Activated CD4-positive, alpha-beta memory T cell treated with anti-CD3 and anti-CD28 coated beads for 36 hours (primary cell): ENCODE data around the gene RIPOR2. TPM values are rescaled to one million over a fixed set of nuclear protein-coding genes. Genes with fewer than 3 reads are reported as not detected.
A peak's percentile ranks its signal among the peaks of the same experiment; 100 is the strongest.

ENCODE experiments used
- CTCF ChIA-PET: fragments of 350-600 bp; sonication (Branson Sonifier 250); formaldehyde crosslinking; loops from one replicate; lab custom pipeline; 2021; ENCODE audit warnings: antibody characterized with exemption, inconsistent platforms; lab: Charles Lee
- POLR2A ChIA-PET: fragments of 350-600 bp; sonication (Branson Sonifier 250); formaldehyde crosslinking; loops from one replicate; lab custom pipeline; 2021; ENCODE audit warnings: antibody characterized with exemption; lab: Charles Lee
- DNase-seq: peaks from one replicate; pipeline ENCODE4 v3.0.0-alpha.2; 2020
- H3K27ac Mint-ChIP-seq: one replicate; pipeline ENCODE4 v1.8.0; 2021; ENCODE audit warnings: mixed read lengths
- H3K27me3 Mint-ChIP-seq: one replicate; pipeline ENCODE4 v1.8.0; 2021; ENCODE audit warnings: mixed read lengths
- H3K36me3 Mint-ChIP-seq: one replicate; pipeline ENCODE4 v1.8.0; 2021; ENCODE audit warnings: mixed read lengths
- H3K4me1 Mint-ChIP-seq: one replicate; pipeline ENCODE4 v1.8.0; 2021; ENCODE audit warnings: low read depth, mixed read lengths
- H3K4me3 Mint-ChIP-seq: one replicate; pipeline ENCODE4 v1.8.0; 2021; ENCODE audit warnings: mild to moderate bottlenecking, mixed read lengths
- H3K9me3 Mint-ChIP-seq: one replicate; pipeline ENCODE4 v1.8.0; 2021; ENCODE audit warnings: mixed read lengths
- intact Hi-C: fragments of 100-400 bp; cut with micrococcal nuclease; formaldehyde crosslinking; loops from one replicate; pipeline ENCODE4 v1.15.1; 2023
- total RNA-seq, 2 experiments: library from RNA; stranded (reverse); gene quantifications; one replicate each; pipeline ENCODE4 v1.2.3, GENCODE V29; 2021

Gene RIPOR2
- total RNA-seq, 2 experiments from 2014 or later: 64.5 to 68.7 TPM

DNA sequence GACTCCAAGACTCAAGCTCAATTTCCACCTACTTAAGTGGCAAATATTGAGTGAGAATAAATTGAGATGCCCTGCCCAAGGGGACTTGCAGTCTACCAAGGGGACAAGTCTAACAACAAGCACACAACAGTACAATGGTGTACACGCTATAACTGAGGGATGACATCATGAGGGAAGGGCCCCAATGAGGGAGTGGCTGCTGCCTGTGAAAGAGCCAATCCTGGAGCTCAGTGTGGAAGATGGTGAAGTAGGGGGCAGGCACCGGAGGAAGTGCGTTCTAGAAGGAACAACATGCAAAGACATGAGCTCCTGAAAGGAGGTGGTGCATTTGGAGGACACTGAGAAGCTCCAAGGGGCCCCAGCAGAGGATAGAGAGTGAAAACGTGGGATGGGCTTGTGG, 90.2 kb downstream of the RIPOR2 start:
- intact Hi-C loops: no loop called here
- Mint-ChIP-seq H3K4me1 (peaks cover 56% of the 10 kb centered on the region), H3K36me3 (peaks cover 56% of the 10 kb centered on the region), H3K4me3 (no peak overlapping the region), H3K9me3 (no peaks in the 10 kb centered on the region), H3K27me3 (no peaks in the 10 kb centered on the region), H3K27ac (peak overlapping the region; percentile 46)
- ChIA-PET CTCF (interaction anchor here (1.8 to 2.4 kb wide), 2 partner anchors 146 to 225 kb away, joined by 6 to 11 read pairs; no protein-coding TSS in a partner anchor), POLR2A (no interaction called here)
- no peak for DNase-seq

DNA sequence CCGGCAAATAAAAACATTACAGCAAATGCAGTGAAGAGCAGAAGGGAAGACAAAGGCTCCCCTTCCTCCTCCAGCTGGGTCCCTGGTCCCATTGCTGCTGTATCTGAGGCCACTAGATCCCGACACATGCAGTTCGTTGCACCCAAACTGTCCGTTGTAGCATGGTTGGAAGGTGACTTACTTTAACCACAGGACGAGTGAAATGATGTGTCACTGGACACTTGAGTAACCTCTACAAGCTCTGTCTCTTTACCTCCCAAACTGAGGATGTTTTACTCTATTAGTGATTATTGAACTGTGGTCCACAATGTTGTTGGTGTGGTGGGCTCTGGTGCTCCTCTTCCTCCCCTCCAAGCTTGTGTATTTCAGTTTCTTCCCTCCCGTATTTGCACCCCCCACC, 90.9 kb downstream of the RIPOR2 start:
- Mint-ChIP-seq H3K9me3 (no peaks in the 10 kb centered on the region), H3K36me3 (peaks cover 51% of the 10 kb centered on the region), H3K4me1 (peaks cover 58% of the 10 kb centered on the region), H3K4me3 (no peak overlapping the region), H3K27ac (peak overlapping the region; percentile 46), H3K27me3 (no peaks in the 10 kb centered on the region)
- intact Hi-C loops: no loop called here
- CTCF ChIA-PET: interaction anchor here (0.7 to 2.4 kb wide), 4 partner anchors 101 to 264 kb away, joined by 3 to 11 read pairs (median 4); no protein-coding TSS in a partner anchor
- DNase-seq: no peak
- POLR2A ChIA-PET: no interaction called here

DNA sequence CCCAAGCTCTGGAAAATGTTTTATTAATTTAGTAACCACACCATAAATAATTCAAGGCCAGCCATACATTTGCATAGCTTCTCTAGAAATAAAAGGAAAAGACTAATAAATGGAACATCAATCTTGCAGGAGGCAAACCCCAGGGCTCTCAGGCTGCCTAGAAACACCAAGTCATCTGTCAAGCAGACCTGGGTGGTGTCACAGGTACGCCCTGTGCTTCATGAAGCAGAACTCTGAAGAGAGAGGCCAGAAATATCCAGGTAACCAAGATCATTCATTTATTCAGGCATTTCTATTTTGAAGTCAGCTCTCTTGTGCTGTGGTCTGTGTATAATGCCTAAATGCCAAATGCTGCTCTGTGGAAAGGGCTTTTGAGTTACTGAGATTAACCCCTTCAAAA, 91.7 kb downstream of the RIPOR2 start:
- H3K9me3 Mint-ChIP-seq: no peaks in the 10 kb centered on the region
- no peak overlapping the region for H3K4me3 Mint-ChIP-seq
- ChIA-PET POLR2A (no interaction called here), CTCF (interaction anchor here (0.7 to 2.2 kb wide), 5 partner anchors 102 to 263 kb away, joined by 3 to 8 read pairs (median 3); no protein-coding TSS in a partner anchor)
- peaks cover 53% of the 10 kb centered on the region for H3K36me3 Mint-ChIP-seq
- H3K27me3 Mint-ChIP-seq: no peaks in the 10 kb centered on the region
- no peak for DNase-seq
- H3K27ac Mint-ChIP-seq: peak overlapping the region; percentile 38
- intact Hi-C loops: no loop called here
- H3K4me1 Mint-ChIP-seq: peaks cover 62% of the 10 kb centered on the region

DNA sequence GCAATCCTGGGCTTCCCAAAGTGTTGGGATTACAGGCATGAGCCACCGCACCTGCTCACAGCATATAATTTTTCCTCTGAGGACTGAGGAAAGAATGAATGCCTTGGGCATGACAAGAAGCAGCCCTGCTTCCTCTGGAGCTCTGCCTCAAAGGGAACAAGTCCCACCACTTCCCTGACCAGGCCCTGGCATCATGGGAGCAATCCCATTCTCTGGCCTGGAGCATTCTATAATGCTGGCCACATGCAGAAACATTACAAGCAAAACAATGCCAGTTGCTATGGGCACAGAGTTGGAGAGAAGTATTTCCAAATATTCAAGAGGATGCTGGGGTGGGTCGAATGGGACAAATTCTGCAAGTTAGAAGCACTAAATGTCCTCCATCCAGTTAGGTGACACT, 95.6 kb downstream of the RIPOR2 start:
- ChIA-PET CTCF (interaction anchor here (1.2 to 1.5 kb wide), 3 partner anchors 11 to 177 kb away, joined by 3 read pairs; no protein-coding TSS in a partner anchor), POLR2A (no interaction called here)
- peaks cover 65% of the 10 kb centered on the region for H3K4me1 Mint-ChIP-seq

DNA sequence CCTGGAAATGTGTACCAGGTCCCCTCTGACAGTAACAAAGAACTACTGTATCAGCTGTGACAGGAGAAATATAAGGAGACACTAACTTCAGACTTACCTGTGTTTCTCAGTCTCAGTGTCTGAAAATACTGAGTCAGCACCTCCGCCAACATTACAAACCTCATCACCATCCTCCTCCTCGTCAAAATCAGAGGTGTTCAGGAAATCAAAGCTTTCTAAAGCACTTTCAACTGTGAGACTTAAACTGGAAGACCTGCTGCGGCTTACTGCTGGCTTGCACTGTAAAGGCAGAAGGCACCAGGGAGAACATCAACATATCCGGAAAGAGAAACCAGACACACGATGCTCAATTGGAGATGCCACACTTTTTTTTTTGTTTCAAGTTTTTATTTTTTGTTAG, 96.8 kb downstream of the RIPOR2 start:
- Mint-ChIP-seq H3K9me3 (no peaks in the 10 kb centered on the region), H3K36me3 (peaks cover 47% of the 10 kb centered on the region), H3K27ac (peak overlapping the region; percentile 81), H3K4me1 (peaks cover 69% of the 10 kb centered on the region), H3K4me3 (peak overlapping the region; percentile 20), H3K27me3 (no peaks in the 10 kb centered on the region)
- DNase-seq: peak; percentile 40
- intact Hi-C loops: no loop called here
- CTCF ChIA-PET: interaction anchor here (1.2 kb wide), 1 partner anchor 12 kb away, joined by 3 read pairs; no protein-coding TSS in a partner anchor
- POLR2A ChIA-PET: no interaction called here

More for the DNA sequence above, 95.6 kb downstream of the RIPOR2 start:
- Mint-ChIP-seq H3K27me3 (no peaks in the 10 kb centered on the region), H3K9me3 (no peaks in the 10 kb centered on the region), H3K27ac (peak overlapping the region; percentile 81), H3K36me3 (peaks cover 43% of the 10 kb centered on the region), H3K4me3 (no peak overlapping the region)
- no peak for DNase-seq
- intact Hi-C loops: no loop called here

DNA sequence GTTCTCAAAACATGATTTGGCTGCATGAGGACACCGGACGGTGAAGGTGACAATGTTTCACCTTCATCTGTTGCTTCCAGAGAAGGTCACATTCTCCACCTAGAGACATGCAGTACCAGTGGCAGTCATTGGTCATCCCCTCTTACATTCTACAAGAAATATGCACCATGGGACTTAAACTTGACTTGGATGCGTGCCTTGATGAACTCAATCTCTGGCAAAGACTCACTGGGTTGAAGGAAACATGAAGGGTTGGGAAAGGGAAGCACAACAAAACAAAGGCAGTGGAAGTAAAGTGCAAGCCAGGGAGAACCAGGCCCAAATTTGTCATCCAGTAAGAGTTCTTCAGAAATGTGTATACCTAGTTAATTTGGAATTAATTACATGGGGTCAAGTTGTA, 97.7 kb downstream of the RIPOR2 start:
- H3K9me3 Mint-ChIP-seq: no peaks in the 10 kb centered on the region
- peak overlapping the region; percentile 21 for H3K27ac Mint-ChIP-seq
- H3K4me3 Mint-ChIP-seq: no peak overlapping the region
- H3K36me3 Mint-ChIP-seq: peaks cover 51% of the 10 kb centered on the region
- CTCF ChIA-PET: no interaction called here
- intact Hi-C loops: no loop called here
- H3K27me3 Mint-ChIP-seq: no peaks in the 10 kb centered on the region
- DNase-seq: no peak
- H3K4me1 Mint-ChIP-seq: peaks cover 67% of the 10 kb centered on the region
- POLR2A ChIA-PET: no interaction called here

DNA sequence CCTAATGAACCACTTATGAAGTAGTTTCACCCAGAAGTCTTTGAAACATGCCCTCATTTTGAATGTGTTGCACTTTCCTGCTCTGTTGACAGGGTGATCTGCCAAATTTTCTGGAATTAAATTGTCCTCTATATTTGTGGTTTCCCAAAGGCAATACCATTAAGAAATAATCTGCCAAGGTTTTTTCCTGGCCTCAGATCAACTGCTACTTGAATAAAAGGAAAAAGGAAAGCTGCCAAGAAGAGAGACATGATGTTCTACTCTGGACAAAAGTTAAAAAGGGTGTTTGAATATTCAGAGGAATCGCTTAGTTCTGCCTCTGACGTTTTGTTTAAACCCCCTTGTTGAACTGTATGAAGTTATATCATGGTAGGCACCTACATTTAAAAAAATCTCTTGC, 99.7 kb downstream of the RIPOR2 start:
- no peaks in the 10 kb centered on the region for H3K27me3 Mint-ChIP-seq
- no peak for DNase-seq
- no peak overlapping the region for H3K4me3 Mint-ChIP-seq
- ChIA-PET CTCF (interaction anchor here (1.0 to 1.7 kb wide), 2 partner anchors 156 to 182 kb away, joined by 3 to 5 read pairs; no protein-coding TSS in a partner anchor), POLR2A (no interaction called here)
- intact Hi-C loops: no loop called here
- H3K27ac Mint-ChIP-seq: peak overlapping the region; percentile 39
- peaks cover 49% of the 10 kb centered on the region for H3K36me3 Mint-ChIP-seq
- H3K4me1 Mint-ChIP-seq: peaks cover 71% of the 10 kb centered on the region
- H3K9me3 Mint-ChIP-seq: no peaks in the 10 kb centered on the region

DNA sequence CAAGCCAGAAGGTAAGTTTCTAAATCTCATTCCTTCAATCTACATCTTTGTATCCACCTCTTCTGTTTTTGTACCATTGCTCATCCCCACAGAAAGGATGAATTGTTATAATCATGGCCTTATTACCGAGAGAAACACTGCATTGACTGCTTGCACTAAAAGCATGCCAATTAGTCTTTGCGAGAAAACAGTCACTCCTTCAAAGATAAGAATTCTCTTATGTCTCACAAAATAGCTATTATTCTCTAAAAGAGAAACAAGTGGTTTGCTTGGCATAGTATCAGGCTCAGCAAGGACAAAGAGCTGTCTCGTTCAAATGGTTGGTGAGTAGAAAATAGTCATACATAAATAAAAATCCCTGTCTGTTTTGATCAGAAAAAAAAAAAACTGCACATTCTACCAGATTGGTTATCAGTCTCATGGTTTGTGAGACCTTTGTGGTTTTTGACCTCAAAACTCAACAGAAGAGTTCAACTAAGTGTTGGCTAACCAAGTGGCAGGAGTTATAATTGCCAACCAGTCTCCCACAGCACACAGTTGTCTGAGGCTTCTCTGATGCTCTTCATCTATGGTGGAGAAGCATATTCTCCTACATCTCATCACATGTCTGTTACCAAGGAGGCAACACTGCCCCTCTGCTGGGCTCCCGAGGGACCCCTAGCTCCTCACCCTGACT, 101.9 kb downstream of the RIPOR2 start:
- no peaks in the 10 kb centered on the region for H3K9me3 Mint-ChIP-seq
- H3K27ac Mint-ChIP-seq: peak overlapping the region; percentile 16
- H3K4me3 Mint-ChIP-seq: no peak overlapping the region
- DNase-seq: no peak
- H3K36me3 Mint-ChIP-seq: peaks cover 45% of the 10 kb centered on the region
- H3K27me3 Mint-ChIP-seq: no peaks in the 10 kb centered on the region
- intact Hi-C loops: loop anchor here (5.0 kb wide), 1 partner anchor 57 kb away; no protein-coding TSS in a partner anchor
- ChIA-PET CTCF (interaction anchor here (0.7 to 2.2 kb wide), 4 partner anchors 22 to 193 kb away, joined by 4 to 6 read pairs (median 5); no protein-coding TSS in a partner anchor), POLR2A (no interaction called here)
- H3K4me1 Mint-ChIP-seq: peaks cover 51% of the 10 kb centered on the region

DNA sequence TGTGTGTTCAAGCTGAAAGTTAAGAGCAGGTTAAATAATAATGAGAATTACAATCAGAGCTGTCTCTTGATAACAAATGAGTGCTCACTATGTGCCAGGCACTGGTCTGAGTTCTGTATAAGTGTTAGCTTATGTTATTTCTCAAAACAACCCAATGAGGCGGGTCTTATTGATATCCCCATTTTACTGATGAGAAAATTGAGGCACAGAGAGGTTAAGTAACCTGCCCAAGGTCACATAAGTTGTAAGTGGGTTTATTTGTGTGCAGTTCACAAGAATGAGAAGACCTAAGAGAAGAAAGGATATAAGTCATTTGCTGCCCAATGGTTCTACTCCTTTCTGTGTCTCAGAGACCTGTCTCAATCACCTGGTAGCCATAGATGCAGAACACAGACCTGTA, 103.0 kb downstream of the RIPOR2 start:
- H3K27me3 Mint-ChIP-seq: no peaks in the 10 kb centered on the region
- H3K4me3 Mint-ChIP-seq: no peak overlapping the region
- H3K9me3 Mint-ChIP-seq: no peaks in the 10 kb centered on the region
- peaks cover 48% of the 10 kb centered on the region for H3K4me1 Mint-ChIP-seq
- H3K27ac Mint-ChIP-seq: peak overlapping the region; percentile 72
- intact Hi-C loops: loop anchor here (5.0 kb wide), 1 partner anchor 55 kb away; no protein-coding TSS in a partner anchor
- peaks cover 43% of the 10 kb centered on the region for H3K36me3 Mint-ChIP-seq
- ChIA-PET POLR2A (interaction anchor here (1.5 kb wide), 1 partner anchor 104 kb away, joined by 3 read pairs; no protein-coding TSS in a partner anchor), CTCF (interaction anchor here (0.8 to 2.2 kb wide), 5 partner anchors 23 to 194 kb away, joined by 3 to 6 read pairs (median 4); no protein-coding TSS in a partner anchor)
- DNase-seq: no peak

DNA sequence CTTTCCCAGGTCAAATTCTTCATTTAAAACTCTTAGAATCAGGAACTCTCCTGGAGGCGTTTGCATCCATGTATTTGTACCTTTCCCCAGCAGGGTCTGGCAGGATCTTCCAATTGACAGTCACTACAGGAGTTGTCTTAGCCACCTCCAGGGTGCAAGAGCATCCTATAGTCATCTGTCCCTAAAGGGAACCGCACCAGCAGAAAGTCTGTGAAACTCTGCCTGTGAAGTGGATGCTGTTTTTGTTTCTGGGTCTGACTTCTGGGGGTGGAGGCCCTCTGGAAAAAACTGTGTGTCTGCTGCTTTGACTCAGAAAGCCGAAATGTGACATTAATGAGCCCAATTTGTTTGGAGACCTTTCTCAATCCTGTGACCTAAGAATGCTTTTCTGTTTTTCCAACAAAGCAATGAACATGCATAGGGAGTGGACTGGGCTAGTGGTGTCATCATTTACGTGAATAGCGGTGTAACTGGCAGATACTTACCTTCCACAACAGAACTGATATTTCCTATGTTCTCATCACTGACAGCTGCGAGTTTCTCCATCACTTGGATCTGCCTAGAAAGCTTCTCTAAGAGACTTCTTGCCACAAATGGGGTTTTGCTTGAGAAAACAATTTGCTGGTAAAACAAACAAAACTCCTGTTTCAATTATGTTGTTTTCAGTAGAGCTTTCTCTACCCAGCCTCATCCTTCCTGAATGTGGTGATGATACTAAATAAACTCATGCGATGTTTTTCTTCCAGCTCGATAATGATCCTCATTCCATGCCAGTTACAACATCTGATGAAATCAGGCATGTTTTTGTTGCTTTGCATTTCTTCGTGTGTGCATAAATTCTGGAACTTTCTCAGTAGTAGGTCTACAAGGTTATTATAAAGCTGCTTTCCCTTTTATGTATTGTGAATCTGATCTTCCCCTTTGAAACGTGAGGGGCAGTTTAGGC, 103.7 kb downstream of the RIPOR2 start:
- H3K9me3 Mint-ChIP-seq: no peaks in the 10 kb centered on the region
- POLR2A ChIA-PET: interaction anchor here (1.5 kb wide), 1 partner anchor 105 kb away, joined by 3 read pairs; no protein-coding TSS in a partner anchor
- no peaks in the 10 kb centered on the region for H3K27me3 Mint-ChIP-seq
- H3K27ac Mint-ChIP-seq: peak overlapping the region; percentile 72
- peak; percentile 47 for DNase-seq
- H3K4me3 Mint-ChIP-seq: no peak overlapping the region
- peaks cover 46% of the 10 kb centered on the region for H3K36me3 Mint-ChIP-seq
- intact Hi-C loops: loop anchor here (5.0 kb wide), 1 partner anchor 55 kb away; no protein-coding TSS in a partner anchor
- peaks cover 50% of the 10 kb centered on the region for H3K4me1 Mint-ChIP-seq
- CTCF ChIA-PET: interaction anchor here (0.8 to 2.2 kb wide), 4 partner anchors 24 to 195 kb away, joined by 3 to 6 read pairs (median 5); no protein-coding TSS in a partner anchor

DNA sequence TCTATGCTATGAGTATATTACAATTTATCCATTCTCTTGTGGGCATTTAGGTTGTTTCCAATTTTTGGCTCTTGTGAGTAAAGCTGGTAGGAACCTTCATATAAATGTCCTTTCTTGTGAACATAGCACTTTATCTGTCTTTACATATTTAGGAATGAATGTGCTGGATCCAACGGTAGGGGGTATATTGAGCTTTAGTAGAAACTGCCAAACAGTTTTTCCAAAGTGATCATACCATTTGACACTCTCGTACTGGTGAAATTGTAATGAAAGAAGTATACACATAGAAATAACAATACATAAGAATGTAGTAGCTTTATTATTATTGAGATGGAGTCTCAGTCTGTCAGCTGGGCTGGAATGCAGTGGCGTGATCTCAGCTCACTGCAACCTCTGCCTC, 106.1 kb downstream of the RIPOR2 start:
- H3K4me3 Mint-ChIP-seq: no peak overlapping the region
- peaks cover 44% of the 10 kb centered on the region for H3K36me3 Mint-ChIP-seq
- DNase-seq: no peak
- H3K27me3 Mint-ChIP-seq: no peaks in the 10 kb centered on the region
- intact Hi-C loops: loop anchor here (5.0 kb wide), 1 partner anchor 52 kb away; no protein-coding TSS in a partner anchor
- H3K27ac Mint-ChIP-seq: no peak overlapping the region
- no peaks in the 10 kb centered on the region for H3K9me3 Mint-ChIP-seq
- peaks cover 34% of the 10 kb centered on the region for H3K4me1 Mint-ChIP-seq
- ChIA-PET POLR2A (interaction anchor here (0.7 kb wide), 1 partner anchor 197 kb away, joined by 3 read pairs; no protein-coding TSS in a partner anchor), CTCF (interaction anchor here (1.1 to 3.1 kb wide), 3 partner anchors 27 to 162 kb away, joined by 3 to 8 read pairs (median 3); no protein-coding TSS in a partner anchor)
